Measurements from ENCODE around the gene SRGAP2. TPM values are rescaled to one million over a fixed set of nuclear protein-coding genes. Genes with fewer than 3 reads are reported as not detected.
"Not testable (repeated sequence)": the region's sequence is repeated elsewhere in the genome, so short reads cannot be mapped to it uniquely, and the experiment has no call there.

Gene SRGAP2
- total and polyA plus RNA-seq, 2 of the 4 experiments (the other 2 are of a cell fraction), result 20.7 to 33.3 TPM

- H3K18ac ChIP-seq (ENCODE audit: low read depth, low read length); H3K9ac ChIP-seq (ENCODE audit: low read depth, low read length); H2AK9ac ChIP-seq (replicated peaks; ENCODE audit: low read depth, low read length, poor library complexity); intact Hi-C loops (cut with micrococcal nuclease); H3K27ac ChIP-seq (ENCODE audit: insufficient read depth, low read length); H2BK5ac ChIP-seq (ENCODE audit: low read depth, low read length, poor library complexity, severe bottlenecking); H4K20me1 ChIP-seq (ENCODE audit: insufficient read depth, low read length); H2BK15ac ChIP-seq (ENCODE audit: low read depth, low read length); dilution Hi-C loops (cut with HindIII; ENCODE audit: low sequenced_read_pairs, unreplicated experiment); H2BK120ac ChIP-seq (ENCODE audit: low read depth, low read length); H4K5ac ChIP-seq (ENCODE audit: low read depth, low read length); H3K9me1 ChIP-seq (ENCODE audit: insufficient read depth, low read length); H3K14ac ChIP-seq (replicated peaks; ENCODE audit: low read depth, low read length); H2AFZ ChIP-seq (replicated peaks; ENCODE audit: low read length, poor library complexity); H2AK5ac ChIP-seq (ENCODE audit: low read depth, low read length); H3K4ac ChIP-seq (ENCODE audit: low read depth, low read length); H3K27me3 ChIP-seq (ENCODE audit: control insufficient read depth, insufficient read depth, low read length); H4K8ac ChIP-seq (ENCODE audit: low read depth in 2 of 2, low read length in 2 of 2); H3K4me3 ChIP-seq (ENCODE audit: insufficient read depth, low read depth, low read length); H3K9me3 ChIP-seq (ENCODE audit: control insufficient read depth, insufficient read depth, low read length); H3K56ac ChIP-seq (ENCODE audit: extremely low read depth, insufficient read depth, low read length); H4K91ac ChIP-seq (ENCODE audit: insufficient read depth, low read depth, low read length); CTCF ChIA-PET; BruUV-seq (replicated peaks); H3K79me1 ChIP-seq (ENCODE audit: low read depth in 1 of 2, low read length in 2 of 2); in situ Hi-C loops (cut with MboI; ENCODE audit: low sequenced_read_pairs); H3K23ac ChIP-seq (ENCODE audit: low read depth, low read length); H2BK20ac ChIP-seq (ENCODE audit: low read depth, low read length); DNase-seq; H3K4me1 ChIP-seq (ENCODE audit: control insufficient read depth, insufficient read depth, low read length); H3K36me3 ChIP-seq (ENCODE audit: control insufficient read depth, insufficient read depth, low read length); POLR2A ChIA-PET (ENCODE audit: unreplicated experiment): not testable (repeated sequence)
- ATAC-seq (ENCODE audit: low read depth), result peak; percentile 70
- H3K4me2 ChIP-seq (ENCODE audit: low read depth, low read length), result peak overlapping the region; percentile 88
- WGBS, 2 experiments (ENCODE audit: extremely low coverage in 2 of 2, insufficient read length in 1 of 2), result no CpG with 5 or more reads among the region's 13 CpGs
Measured at GRCh38 chr1:206219514-206220331, 16.4 kb downstream of the SRGAP2 start.

- H3K18ac ChIP-seq (ENCODE audit: low read depth, low read length), result peak overlapping the region; percentile 52; the same call in 1 of the 2 replicates
- H2AFZ ChIP-seq (replicated peaks; ENCODE audit: low read length, poor library complexity); H2BK120ac ChIP-seq (ENCODE audit: low read depth, low read length); H3K36me3 ChIP-seq (ENCODE audit: control insufficient read depth, insufficient read depth, low read length); H2AK9ac ChIP-seq (replicated peaks; ENCODE audit: low read depth, low read length, poor library complexity); H2BK20ac ChIP-seq (ENCODE audit: low read depth, low read length); H3K4me3 ChIP-seq (ENCODE audit: insufficient read depth, low read depth, low read length); dilution Hi-C loops (cut with HindIII; ENCODE audit: low sequenced_read_pairs, unreplicated experiment); H4K91ac ChIP-seq (ENCODE audit: insufficient read depth, low read depth, low read length); H3K9me1 ChIP-seq (ENCODE audit: insufficient read depth, low read length); H4K20me1 ChIP-seq (ENCODE audit: insufficient read depth, low read length); DNase-seq; H4K8ac ChIP-seq (ENCODE audit: low read depth in 2 of 2, low read length in 2 of 2); H3K9ac ChIP-seq (ENCODE audit: low read depth, low read length); H2BK15ac ChIP-seq (ENCODE audit: low read depth, low read length); H3K23ac ChIP-seq (ENCODE audit: low read depth, low read length); H2AK5ac ChIP-seq (ENCODE audit: low read depth, low read length); H3K14ac ChIP-seq (replicated peaks; ENCODE audit: low read depth, low read length); intact Hi-C loops (cut with micrococcal nuclease); H3K4me1 ChIP-seq (ENCODE audit: control insufficient read depth, insufficient read depth, low read length); ATAC-seq (ENCODE audit: low read depth); H3K27me3 ChIP-seq (ENCODE audit: control insufficient read depth, insufficient read depth, low read length); H4K5ac ChIP-seq (ENCODE audit: low read depth, low read length); H3K9me3 ChIP-seq (ENCODE audit: control insufficient read depth, insufficient read depth, low read length); H3K79me1 ChIP-seq (ENCODE audit: low read depth in 1 of 2, low read length in 2 of 2); CTCF ChIA-PET; BruUV-seq (replicated peaks); POLR2A ChIA-PET (ENCODE audit: unreplicated experiment); H3K4ac ChIP-seq (ENCODE audit: low read depth, low read length); in situ Hi-C loops (cut with MboI; ENCODE audit: low sequenced_read_pairs); H3K56ac ChIP-seq (ENCODE audit: extremely low read depth, insufficient read depth, low read length): not testable (repeated sequence)
- peak overlapping the region; percentile 56; the same call in 1 of the 2 replicates for H3K27ac ChIP-seq (ENCODE audit: insufficient read depth, low read length)
- H2BK5ac ChIP-seq (ENCODE audit: low read depth, low read length, poor library complexity, severe bottlenecking), result peak overlapping the region; percentile 62
- H3K4me2 ChIP-seq (ENCODE audit: low read depth, low read length), result peak overlapping the region; percentile 88
- WGBS, 2 experiments (ENCODE audit: extremely low coverage in 2 of 2, insufficient read length in 1 of 2), result no CpG with 5 or more reads among the region's 4 CpGs
Measured at GRCh38 chr1:206220332-206221000, 17.1 kb downstream of the SRGAP2 start.

Data from IMR-90 (cell line).